Activated naive CD8-positive, alpha-beta T cell (primary cell): ENCODE data around the gene CUEDC2.

Experiments
- H3K27ac Mint-ChIP-seq: one replicate; pipeline ENCODE4 v1.8.0; 2021; ENCODE audit warnings: mixed read lengths
- H3K27me3 Mint-ChIP-seq: one replicate; pipeline ENCODE4 v1.8.0; 2021; ENCODE audit warnings: mixed read lengths
- H3K36me3 Mint-ChIP-seq: one replicate; pipeline ENCODE4 v1.8.0; 2021; ENCODE audit warnings: mixed read lengths
- H3K4me1 Mint-ChIP-seq: one replicate; pipeline ENCODE4 v1.8.0; 2021; ENCODE audit warnings: low read depth, mixed read lengths
- H3K4me3 Mint-ChIP-seq: one replicate; pipeline ENCODE4 v1.8.0; 2021; ENCODE audit warnings: mild to moderate bottlenecking, mixed read lengths
- H3K9me3 Mint-ChIP-seq: one replicate; pipeline ENCODE4 v1.8.0; 2021; ENCODE audit warnings: low read depth, mixed read lengths

The CUEDC2 gene

GRCh38 chr10:102438374-102438773, 6.0 kb upstream of the CUEDC2 start:
- peak overlapping the region; percentile 57 for H3K4me3 Mint-ChIP-seq
- H3K27me3 Mint-ChIP-seq: no peaks in the 10 kb centered on the region
- no peaks in the 10 kb centered on the region for H3K9me3 Mint-ChIP-seq
- H3K4me1 Mint-ChIP-seq: peaks cover 43% of the 10 kb centered on the region
- peak overlapping the region; percentile 83 for H3K27ac Mint-ChIP-seq
- no peaks in the 10 kb centered on the region for H3K36me3 Mint-ChIP-seq

GRCh38 chr10:102437515-102437914, 5.1 kb upstream of the CUEDC2 start:
- no peaks in the 10 kb centered on the region for H3K27me3 Mint-ChIP-seq
- H3K27ac Mint-ChIP-seq: peak overlapping the region; percentile 19
- H3K4me3 Mint-ChIP-seq: peak overlapping the region; percentile 88
- H3K9me3 Mint-ChIP-seq: no peaks in the 10 kb centered on the region
- H3K4me1 Mint-ChIP-seq: peaks cover 50% of the 10 kb centered on the region
- no peaks in the 10 kb centered on the region for H3K36me3 Mint-ChIP-seq

GRCh38 chr10:102436312-102436711, 3.9 kb upstream of the CUEDC2 start:
- no peaks in the 10 kb centered on the region for H3K27me3 Mint-ChIP-seq
- H3K4me3 Mint-ChIP-seq: peak overlapping the region; percentile 88
- peak overlapping the region; percentile 81 for H3K27ac Mint-ChIP-seq
- H3K4me1 Mint-ChIP-seq: peaks cover 56% of the 10 kb centered on the region
- H3K36me3 Mint-ChIP-seq: peaks cover 2% of the 10 kb centered on the region
- H3K9me3 Mint-ChIP-seq: no peaks in the 10 kb centered on the region

- Mint-ChIP-seq H3K27ac (peak overlapping the region; percentile 91), H3K9me3 (no peaks in the 10 kb centered on the region), H3K4me3 (peak overlapping the region; percentile 88), H3K4me1 (peaks cover 55% of the 10 kb centered on the region), H3K27me3 (no peaks in the 10 kb centered on the region), H3K36me3 (peaks cover 2% of the 10 kb centered on the region)
Measured at GRCh38 chr10:102435529-102436233, 3.3 kb upstream of the CUEDC2 start.

GRCh38 chr10:102435133-102435497, 2.7 kb upstream of the CUEDC2 start:
- peak overlapping the region; percentile 91 for H3K27ac Mint-ChIP-seq
- H3K27me3 Mint-ChIP-seq: no peaks in the 10 kb centered on the region
- H3K4me1 Mint-ChIP-seq: peaks cover 54% of the 10 kb centered on the region
- peaks cover 2% of the 10 kb centered on the region for H3K36me3 Mint-ChIP-seq
- no peaks in the 10 kb centered on the region for H3K9me3 Mint-ChIP-seq
- peak overlapping the region; percentile 88 for H3K4me3 Mint-ChIP-seq

- peaks cover 2% of the 10 kb centered on the region for H3K36me3 Mint-ChIP-seq
- peaks cover 54% of the 10 kb centered on the region for H3K4me1 Mint-ChIP-seq
- peak overlapping the region; percentile 91 for H3K27ac Mint-ChIP-seq
- peak overlapping the region; percentile 88 for H3K4me3 Mint-ChIP-seq
- H3K9me3 Mint-ChIP-seq: no peaks in the 10 kb centered on the region
- no peaks in the 10 kb centered on the region for H3K27me3 Mint-ChIP-seq
Measured at GRCh38 chr10:102434394-102435132, 2.2 kb upstream of the CUEDC2 start.

- Mint-ChIP-seq H3K9me3 (no peaks in the 10 kb centered on the region), H3K4me3 (peak overlapping the region; percentile 93), H3K36me3 (peaks cover 2% of the 10 kb centered on the region), H3K27me3 (no peaks in the 10 kb centered on the region), H3K27ac (peak overlapping the region; percentile 90), H3K4me1 (peaks cover 54% of the 10 kb centered on the region)
Measured at GRCh38 chr10:102433619-102434046, 1.3 kb upstream of the CUEDC2 start.

- peaks cover 2% of the 10 kb centered on the region for H3K36me3 Mint-ChIP-seq
- H3K9me3 Mint-ChIP-seq: no peaks in the 10 kb centered on the region
- H3K4me1 Mint-ChIP-seq: peaks cover 53% of the 10 kb centered on the region
- H3K27me3 Mint-ChIP-seq: no peaks in the 10 kb centered on the region
- peak overlapping the region; percentile 93 for H3K4me3 Mint-ChIP-seq
- H3K27ac Mint-ChIP-seq: peak overlapping the region; percentile 90
Measured at GRCh38 chr10:102431452-102432124, 786 bp downstream of the CUEDC2 start.

GRCh38 chr10:102429468-102429867, 2.9 kb downstream of the CUEDC2 start:
- no peaks in the 10 kb centered on the region for H3K9me3 Mint-ChIP-seq
- peaks cover 2% of the 10 kb centered on the region for H3K36me3 Mint-ChIP-seq
- no peaks in the 10 kb centered on the region for H3K27me3 Mint-ChIP-seq
- peaks cover 37% of the 10 kb centered on the region for H3K4me1 Mint-ChIP-seq
- no peak overlapping the region for H3K4me3 Mint-ChIP-seq
- no peak overlapping the region for H3K27ac Mint-ChIP-seq

GRCh38 chr10:102426803-102427287, 5.5 kb downstream of the CUEDC2 start:
- Mint-ChIP-seq H3K36me3 (peaks cover 2% of the 10 kb centered on the region), H3K4me1 (peaks cover 29% of the 10 kb centered on the region), H3K27me3 (no peaks in the 10 kb centered on the region), H3K4me3 (no peak overlapping the region), H3K27ac (peak overlapping the region; percentile 30), H3K9me3 (no peaks in the 10 kb centered on the region)

GRCh38 chr10:102425444-102425843, 6.9 kb downstream of the CUEDC2 start:
- no peaks in the 10 kb centered on the region for H3K36me3 Mint-ChIP-seq
- no peak overlapping the region for H3K27ac Mint-ChIP-seq
- no peak overlapping the region for H3K4me3 Mint-ChIP-seq
- H3K27me3 Mint-ChIP-seq: no peaks in the 10 kb centered on the region
- no peaks in the 10 kb centered on the region for H3K9me3 Mint-ChIP-seq
- peaks cover 30% of the 10 kb centered on the region for H3K4me1 Mint-ChIP-seq

GRCh38 chr10:102424916-102425315, 7.5 kb downstream of the CUEDC2 start:
- Mint-ChIP-seq H3K27ac (no peak overlapping the region), H3K4me3 (no peak overlapping the region), H3K9me3 (no peaks in the 10 kb centered on the region), H3K4me1 (peaks cover 35% of the 10 kb centered on the region), H3K27me3 (no peaks in the 10 kb centered on the region), H3K36me3 (no peaks in the 10 kb centered on the region)

- H3K27me3 Mint-ChIP-seq: no peaks in the 10 kb centered on the region
- no peak overlapping the region for H3K4me3 Mint-ChIP-seq
- peaks cover 41% of the 10 kb centered on the region for H3K4me1 Mint-ChIP-seq
- H3K9me3 Mint-ChIP-seq: no peaks in the 10 kb centered on the region
- H3K27ac Mint-ChIP-seq: no peak overlapping the region
- H3K36me3 Mint-ChIP-seq: no peaks in the 10 kb centered on the region
Measured at GRCh38 chr10:102424145-102424544, 8.2 kb downstream of the CUEDC2 start.

GRCh38 chr10:102423372-102423968, 8.9 kb downstream of the CUEDC2 start:
- peak overlapping the region; percentile 47 for H3K4me3 Mint-ChIP-seq
- H3K27me3 Mint-ChIP-seq: no peaks in the 10 kb centered on the region
- H3K4me1 Mint-ChIP-seq: peaks cover 45% of the 10 kb centered on the region
- no peaks in the 10 kb centered on the region for H3K36me3 Mint-ChIP-seq
- H3K27ac Mint-ChIP-seq: no peak overlapping the region
- H3K9me3 Mint-ChIP-seq: no peaks in the 10 kb centered on the region
